IMR-90 (cell line): ENCODE data around the gene OR9A4. TPM values are rescaled to one million over a fixed set of nuclear protein-coding genes. Genes with fewer than 3 reads are reported as not detected.

Experiments used
- ATAC-seq: fragments of 200-7000 bp; cut with Tn5 transposase; 2 replicates; pipeline ENCODE4 v1.9.1; 2020; ENCODE audit warnings: low read depth, mild to moderate bottlenecking, moderate library complexity
- BruUV-seq: library from RNA; stranded (reverse); fragments of 400-500 nt; replicated peaks from 2 replicates; lab custom pipeline; 2021; lab: Mats Ljungman, UMichigan
- CTCF ChIA-PET: fragments of 300-600 bp; formaldehyde crosslinking; extraction: SDS; loops from one replicate; lab custom pipeline; 2021; ENCODE audit warnings: antibody characterized with exemption; lab: Yijun Ruan, JAX
- POLR2A ChIA-PET: fragments of 300-600 bp; sonication (Branson Sonifier 250); formaldehyde crosslinking; loops from one replicate; lab custom pipeline; 2022; ENCODE audit warnings: antibody characterized with exemption; ENCODE audit not compliant: unreplicated experiment; lab: Charles Lee
- DNase-seq: peaks from one replicate; pipeline ENCODE4 v3.0.0; 2013
- H2AFZ ChIP-seq: replicated peaks from 2 replicates; pipeline ENCODE3; 2013; ENCODE audit warnings: low read length, mild to moderate bottlenecking; ENCODE audit not compliant: poor library complexity
- H2AK5ac ChIP-seq: 2 replicates; pipeline ENCODE4 v1.6.1; 2013; ENCODE audit warnings: low read depth, low read length, inconsistent platforms
- H2AK9ac ChIP-seq: replicated peaks from 2 replicates; pipeline ENCODE3; 2013; ENCODE audit warnings: mild to moderate bottlenecking, low read depth, low read length, moderate library complexity; ENCODE audit not compliant: poor library complexity
- H2BK120ac ChIP-seq: 2 replicates; pipeline ENCODE4 v1.6.1; 2013; ENCODE audit warnings: low read depth, low read length, inconsistent platforms
- H2BK15ac ChIP-seq: 3 replicates; pipeline ENCODE4 v1.6.1; 2013; ENCODE audit warnings: low read depth, low read length, inconsistent platforms
- H2BK20ac ChIP-seq: 2 replicates; pipeline ENCODE4 v1.6.1; 2013; ENCODE audit warnings: low read depth, mild to moderate bottlenecking, inconsistent platforms, low read length, moderate library complexity
- H2BK5ac ChIP-seq: 2 replicates; pipeline ENCODE4 v1.6.1; 2013; ENCODE audit warnings: mild to moderate bottlenecking, low read depth, low read length, inconsistent platforms; ENCODE audit not compliant: poor library complexity, severe bottlenecking
- H3K14ac ChIP-seq: replicated peaks from 2 replicates; pipeline ENCODE4 v1.6.1; 2013; ENCODE audit warnings: low read depth, low read length, inconsistent platforms
- H3K18ac ChIP-seq: 2 replicates; pipeline ENCODE4 v1.6.1; 2013; ENCODE audit warnings: low read depth, low read length, control low read depth
- H3K23ac ChIP-seq: 2 replicates; pipeline ENCODE4 v1.6.1; 2013; ENCODE audit warnings: low read depth, low read length, inconsistent platforms
- H3K27ac ChIP-seq: 2 replicates; pipeline ENCODE4 v1.5.1; 2013; ENCODE audit warnings: mild to moderate bottlenecking, control low read depth, low read length; ENCODE audit not compliant: insufficient read depth
- H3K27me3 ChIP-seq: 2 replicates; pipeline ENCODE4 v1.6.1; 2013; ENCODE audit warnings: low read length; ENCODE audit not compliant: control insufficient read depth, insufficient read depth
- H3K36me3 ChIP-seq: 2 replicates; pipeline ENCODE4 v1.6.1; 2013; ENCODE audit warnings: low read length, mixed read lengths; ENCODE audit not compliant: control insufficient read depth, insufficient read depth
- H3K4ac ChIP-seq: 2 replicates; pipeline ENCODE4 v1.6.1; 2013; ENCODE audit warnings: low read depth, low read length, inconsistent platforms
- H3K4me1 ChIP-seq: 2 replicates; pipeline ENCODE4 v1.6.1; 2013; ENCODE audit warnings: low read length, mixed read lengths; ENCODE audit not compliant: control insufficient read depth, insufficient read depth
- H3K4me2 ChIP-seq: 2 replicates; pipeline ENCODE4 v1.6.1; 2013; ENCODE audit warnings: low read depth, mild to moderate bottlenecking, control low read depth, low read length, moderate library complexity
- H3K4me3 ChIP-seq: 2 replicates; pipeline ENCODE4 v1.5.1; 2013; ENCODE audit warnings: low read depth, mild to moderate bottlenecking, control low read depth, low read length, moderate library complexity; ENCODE audit not compliant: insufficient read depth
- H3K56ac ChIP-seq: 2 replicates; pipeline ENCODE4 v1.6.1; 2013; ENCODE audit warnings: low read length, inconsistent platforms; ENCODE audit not compliant: insufficient read depth; ENCODE audit errors: extremely low read depth
- H3K79me1 ChIP-seq, 2 experiments: 2 replicates each; pipeline ENCODE4 v1.6.1; 2013; ENCODE audit warnings: low read length in 2 of 2, inconsistent platforms in 1 of 2, low read depth in 1 of 2
- H3K9ac ChIP-seq: 2 replicates; pipeline ENCODE4 v1.6.1; 2013; ENCODE audit warnings: low read depth, low read length, control low read depth
- H3K9me1 ChIP-seq: 2 replicates; pipeline ENCODE4 v1.6.1; 2013; ENCODE audit warnings: low read length, inconsistent platforms; ENCODE audit not compliant: insufficient read depth
- H3K9me3 ChIP-seq: 2 replicates; pipeline ENCODE4 v1.6.1; 2013; ENCODE audit warnings: low read length; ENCODE audit not compliant: control insufficient read depth, insufficient read depth
- H4K20me1 ChIP-seq: 2 replicates; pipeline ENCODE4 v1.6.1; 2013; ENCODE audit warnings: low read length, inconsistent platforms; ENCODE audit not compliant: insufficient read depth
- H4K5ac ChIP-seq: 2 replicates; pipeline ENCODE4 v1.6.1; 2013; ENCODE audit warnings: mild to moderate bottlenecking, low read depth, low read length, control low read depth
- H4K8ac ChIP-seq, 2 experiments: 2 replicates each; pipeline ENCODE4 v1.6.1; 2013; ENCODE audit warnings: low read depth in 2 of 2, low read length in 2 of 2, control low read depth in 1 of 2, inconsistent platforms in 1 of 2
- H4K91ac ChIP-seq: 2 replicates; pipeline ENCODE4 v1.6.1; 2013; ENCODE audit warnings: low read depth, low read length, inconsistent platforms; ENCODE audit not compliant: insufficient read depth
- BHLHE40 ChIP-seq: fragments of 150-350 bp; IDR thresholded peaks from 2 replicates; pipeline ENCODE4 v1.6.1; 2016; ENCODE audit warnings: mild to moderate bottlenecking, low read depth, low read length
- CEBPB ChIP-seq: IDR thresholded peaks from 2 replicates; pipeline ENCODE4 v1.6.1; 2012; ENCODE audit warnings: low read depth, low read length, improper control_type of control experiment
- CHD1 ChIP-seq: IDR thresholded peaks from 2 replicates; pipeline ENCODE4 v1.6.1; 2012; ENCODE audit warnings: low read depth, low read length, improper control_type of control experiment
- FOS ChIP-seq: fragments of 150-350 bp; IDR thresholded peaks from 2 replicates; pipeline ENCODE4 v1.6.1; 2016; ENCODE audit warnings: low read depth, low read length
- MAZ ChIP-seq: IDR thresholded peaks from 2 replicates; pipeline ENCODE4 v1.6.1; 2012; ENCODE audit warnings: low read depth, mild to moderate bottlenecking, low read length, improper control_type of control experiment, moderate library complexity, borderline replicate concordance
- MXI1 ChIP-seq: IDR thresholded peaks from 2 replicates; pipeline ENCODE4 v1.6.1; 2012; ENCODE audit warnings: low read depth, mild to moderate bottlenecking, low read length, moderate library complexity, borderline replicate concordance
- NFE2L2 ChIP-seq: fragments of 150-350 bp; IDR thresholded peaks from 2 replicates; pipeline ENCODE4 v1.6.1; 2016; ENCODE audit warnings: low read depth, mild to moderate bottlenecking, low read length
- POLR2A ChIP-seq: IDR thresholded peaks from 2 replicates; pipeline ENCODE4 v1.6.1; 2012; ENCODE audit warnings: mild to moderate bottlenecking, low read depth, low read length
- RAD21 ChIP-seq: IDR thresholded peaks from 2 replicates; pipeline ENCODE4 v1.6.1; 2012; ENCODE audit warnings: low read length, improper control_type of control experiment
- RFX5 ChIP-seq: IDR thresholded peaks from 2 replicates; pipeline ENCODE4 v1.8.0; 2012; ENCODE audit warnings: low read depth, mild to moderate bottlenecking, low read length, moderate library complexity
- SMC3 ChIP-seq: fragments of 150-350 bp; IDR thresholded peaks from 2 replicates; pipeline ENCODE4 v1.6.1; 2016; ENCODE audit warnings: low read depth, mild to moderate bottlenecking, antibody characterized with exemption, low read length, moderate library complexity
- WGBS, 2 experiments: methylation state at CpG; one replicate each; pipeline versions ENCODE4 v1.1.5 to v1.1.7; 2013; ENCODE audit warnings: missing lambda C conversion rate in 2 of 2; ENCODE audit not compliant: insufficient read length in 1 of 2; ENCODE audit errors: extremely low coverage in 2 of 2; 5-methylcytosine and 5-hydroxymethylcytosine counted together
- dilution Hi-C: fragments of 300-500 bp; cut with HindIII; formaldehyde crosslinking; loops from one replicate; pipeline ENCODE4 v1.14.3; 2018; ENCODE audit warnings: low sequenced_read_pairs; ENCODE audit not compliant: unreplicated experiment
- in situ Hi-C: fragments of 300-500 bp; cut with MboI; formaldehyde crosslinking; loops from 3 replicates; pipeline ENCODE4 v1.14.3; 2019; ENCODE audit warnings: low sequenced_read_pairs, inconsistent platforms, mixed read lengths
- intact Hi-C: fragments of 100-400 bp; cut with micrococcal nuclease; formaldehyde crosslinking; loops from 2 replicates; pipeline ENCODE4 v1.10.0; 2022
- polyA plus RNA-seq, 3 experiments: library from polyadenylated mRNA; depleted of rRNA; stranded (reverse); fragments of >200 nt; gene quantifications; 2 replicates each; pipeline ENCODE4 v1.2.3, GENCODE V29; 2012; ENCODE audit warnings: low replicate concordance in 1 of 3
- total RNA-seq: library from RNA; depleted of rRNA; stranded (reverse); fragments of >200 nt; gene quantifications from 2 replicates; pipeline ENCODE4 v1.2.3, GENCODE V29; 2012
- TF ChIP-seq, protein P1 (sequence below): fragments of 150-350 bp; IDR thresholded peaks from 2 replicates; pipeline ENCODE4 v1.6.1; 2016; ENCODE audit warnings: low read depth, mild to moderate bottlenecking, low read length, moderate library complexity, borderline replicate concordance

Gene OR9A4
- total and polyA plus RNA-seq, 2 of the 4 experiments (the other 2 are of a cell fraction) = not detected

DNA sequence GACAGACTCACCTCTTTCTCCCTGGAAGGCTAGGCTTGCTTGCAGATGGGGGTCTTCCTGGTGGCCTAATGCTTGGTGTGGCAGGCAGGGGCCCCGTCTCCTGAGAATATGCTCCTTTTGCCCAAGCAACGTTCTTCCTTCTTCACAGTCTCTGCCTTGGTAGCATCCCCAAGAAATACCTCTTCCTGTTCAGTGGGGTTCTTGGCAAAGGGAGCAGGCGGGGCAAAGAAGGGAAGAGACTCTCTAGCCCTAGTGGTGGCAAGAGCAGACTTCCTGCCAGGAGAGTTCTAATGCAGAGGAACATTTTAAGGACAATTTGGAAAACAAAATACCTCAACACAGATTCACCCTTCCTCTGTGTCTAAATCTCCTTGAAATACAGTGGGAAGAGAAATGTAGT, 30.6 kb downstream of the OR9A4 start, which contains the start of gene CLEC5A:
TSS of gene CLEC5A (minus strand) at position 179 of the 400 bp plus-strand sequence. CDS start 682 bp downstream, outside the sequence.
- Histone ChIP-seq H2AK9ac (no peak within 1 kb of the TSS), H3K36me3 (no peaks in the 10 kb centered on the region), H3K79me1 (no peaks in the 10 kb centered on the region), H2AFZ (no peak within 1 kb of the TSS), H3K14ac (no peak within 1 kb of the TSS), H3K9ac (no peak within 1 kb of the TSS), H2BK15ac (no peak within 1 kb of the TSS), H2AK5ac (no peak within 1 kb of the TSS), H3K4me2 (no peak within 1 kb of the TSS), H4K91ac (no peak within 1 kb of the TSS), H4K20me1 (no peaks in the 10 kb centered on the region), H2BK120ac (no peak within 1 kb of the TSS), H3K4ac (no peak within 1 kb of the TSS), H3K9me3 (peaks cover 9% of the 10 kb centered on the region), H3K4me3 (no peak within 1 kb of the TSS), H3K27ac (no peak within 1 kb of the TSS), H3K27me3 (no peaks in the 10 kb centered on the region), H4K5ac (no peak within 1 kb of the TSS), H3K56ac (no peak within 1 kb of the TSS), H3K4me1 (no peaks in the 10 kb centered on the region), H3K18ac (no peak within 1 kb of the TSS), H3K23ac (no peak within 1 kb of the TSS), H2BK20ac (no peak within 1 kb of the TSS), H4K8ac (no peak within 1 kb of the TSS), H3K9me1 (no peaks in the 10 kb centered on the region), H2BK5ac (no peak within 1 kb of the TSS)
- ChIA-PET CTCF (no interaction called here), POLR2A (no interaction called here)
- DNase-seq = no peak
- no TSS peak for BruUV-seq
- TF ChIP-seq CEBPB = no peak
- TF ChIP-seq MAZ = no peak
- no peak for TF ChIP-seq RFX5
- no peak for TF ChIP-seq NFE2L2
- no peak for TF ChIP-seq SMC3
- TF ChIP-seq, protein P1, sequence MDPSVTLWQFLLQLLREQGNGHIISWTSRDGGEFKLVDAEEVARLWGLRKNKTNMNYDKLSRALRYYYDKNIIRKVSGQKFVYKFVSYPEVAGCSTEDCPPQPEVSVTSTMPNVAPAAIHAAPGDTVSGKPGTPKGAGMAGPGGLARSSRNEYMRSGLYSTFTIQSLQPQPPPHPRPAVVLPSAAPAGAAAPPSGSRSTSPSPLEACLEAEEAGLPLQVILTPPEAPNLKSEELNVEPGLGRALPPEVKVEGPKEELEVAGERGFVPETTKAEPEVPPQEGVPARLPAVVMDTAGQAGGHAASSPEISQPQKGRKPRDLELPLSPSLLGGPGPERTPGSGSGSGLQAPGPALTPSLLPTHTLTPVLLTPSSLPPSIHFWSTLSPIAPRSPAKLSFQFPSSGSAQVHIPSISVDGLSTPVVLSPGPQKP = no peak
- no peak for TF ChIP-seq POLR2A
- no peak for TF ChIP-seq RAD21
- no peak for TF ChIP-seq FOS
- no peak for TF ChIP-seq BHLHE40
- TF ChIP-seq CHD1 = no peak
- no peak for TF ChIP-seq MXI1
- intact Hi-C loops (no loop called here), in situ Hi-C loops (no loop called here), dilution Hi-C loops (no loop called here)
- no CpG with 5 or more reads among the region's 3 CpGs for WGBS, 2 experiments
- ATAC-seq = no peak
